A673 (cell line): ENCODE data around the gene NRXN3. TPM values are rescaled to one million over a fixed set of nuclear protein-coding genes. Genes with fewer than 3 reads are reported as not detected.

ENCODE experiments used
- BruUV-seq: library from RNA; stranded (reverse); fragments of 400-500 nt; replicated peaks from 2 replicates; lab custom pipeline; 2021; lab: Mats Ljungman, UMichigan
- CTCF ChIA-PET: fragments of 300-600 bp; sonication (Branson Sonifier 250); formaldehyde crosslinking; loops from one replicate; lab custom pipeline; 2022; ENCODE audit warnings: antibody characterized with exemption; lab: Charles Lee
- POLR2A ChIA-PET: fragments of 300-600 bp; sonication (Branson Sonifier 250); formaldehyde crosslinking; loops from one replicate; lab custom pipeline; 2022; ENCODE audit warnings: antibody characterized with exemption; ENCODE audit not compliant: low non-redundant PET; lab: Charles Lee
- DNase-seq: peaks from one replicate; pipeline ENCODE4 v3.0.0-alpha.2; 2015; ENCODE audit warnings: low spot score
- H3K27ac ChIP-seq: fragments of 200-600 bp; sonication (generic); 2 replicates; pipeline ENCODE4 v1.5.1; 2016; ENCODE audit warnings: mixed run types, low read depth, mild to moderate bottlenecking, mixed read lengths, antibody characterized with exemption, low read length; ENCODE audit not compliant: poor library complexity, severe bottlenecking
- H3K27me3 ChIP-seq: fragments of 200-600 bp; sonication (generic); replicated peaks from 2 replicates; pipeline ENCODE4 v1.6.1; 2017; ENCODE audit warnings: mixed run types, low read depth, mild to moderate bottlenecking, mixed read lengths, antibody characterized with exemption, low read length; ENCODE audit not compliant: insufficient read depth, poor library complexity
- H3K36me3 ChIP-seq: fragments of 200-600 bp; sonication (generic); 2 replicates; pipeline ENCODE4 v1.6.1; 2016; ENCODE audit warnings: mixed run types, mild to moderate bottlenecking, mixed read lengths, antibody characterized with exemption, low read length; ENCODE audit not compliant: insufficient read depth, poor library complexity, severe bottlenecking
- H3K4me1 ChIP-seq: fragments of 200-600 bp; sonication (generic); 2 replicates; pipeline ENCODE4 v1.6.1; 2017; ENCODE audit warnings: mixed run types, mild to moderate bottlenecking, mixed read lengths, antibody characterized with exemption, low read length; ENCODE audit not compliant: insufficient read depth, poor library complexity, severe bottlenecking
- H3K4me3 ChIP-seq: fragments of 200-600 bp; sonication (generic); 2 replicates; pipeline ENCODE4 v1.5.1; 2016; ENCODE audit warnings: low read depth, mixed run types, mild to moderate bottlenecking, mixed read lengths, low read length; ENCODE audit not compliant: poor library complexity, severe bottlenecking
- H3K9me3 ChIP-seq: fragments of 200-600 bp; sonication (generic); 2 replicates; pipeline ENCODE4 v1.6.1; 2016; ENCODE audit warnings: mixed run types, low read depth, mild to moderate bottlenecking, mixed read lengths, antibody characterized with exemption, low read length; ENCODE audit not compliant: poor library complexity, severe bottlenecking
- EZH2 ChIP-seq: fragments of 200-600 bp; sonication (generic); IDR thresholded peaks from 2 replicates; pipeline ENCODE4 v1.6.1; 2017; ENCODE audit warnings: borderline replicate concordance, low read depth, mild to moderate bottlenecking, mixed read lengths, antibody characterized with exemption, low read length; ENCODE audit not compliant: poor library complexity, severe bottlenecking
- intact Hi-C: fragments of 100-400 bp; cut with micrococcal nuclease; formaldehyde crosslinking; loops from one replicate; pipeline ENCODE4 v1.10.0; 2022; ENCODE audit not compliant: unreplicated experiment
- total RNA-seq: library from RNA; stranded (reverse); gene quantifications from 2 replicates; pipeline ENCODE4 v1.2.3, GENCODE V29; 2021
- TF ChIP-seq, protein P1 (sequence below): fragments of 300-800, 200-600 bp; sonication (generic); conservative IDR thresholded peaks from 2 replicates; pipeline ENCODE4 v1.5.1; 2017; ENCODE audit warnings: low read depth, mild to moderate bottlenecking, antibody characterized with exemption, low read length, moderate library complexity, mixed read lengths

NRXN3 gene
- total RNA-seq, 1 experiment from 2014 or later: 0.21 TPM

DNA sequence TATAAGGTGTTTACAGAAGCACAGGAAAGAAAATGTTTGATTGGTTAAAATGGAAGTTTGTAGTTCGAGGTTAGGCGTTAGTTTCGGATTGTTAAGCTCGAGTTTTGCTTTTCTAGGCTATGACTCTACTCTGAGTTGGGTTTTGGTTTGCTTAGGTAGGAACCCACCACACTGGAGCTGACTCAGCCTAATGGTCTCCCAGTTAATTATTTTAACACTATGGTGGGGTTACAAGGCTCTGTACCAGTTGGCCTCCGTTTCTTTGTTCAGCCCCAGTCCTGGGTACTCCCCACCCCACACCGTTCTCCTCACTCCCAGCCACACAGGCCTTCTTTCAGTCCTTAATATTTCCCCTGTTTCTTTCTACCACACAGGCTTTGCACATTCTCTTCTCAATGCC lies 583.9 kb downstream of the NRXN3 start:
- ChIA-PET POLR2A (no interaction called here), CTCF (no interaction called here)
- Histone ChIP-seq H3K27me3 (no peaks in the 10 kb centered on the region), H3K27ac (no peak overlapping the region), H3K4me1 (no peaks in the 10 kb centered on the region), H3K9me3 (no peaks in the 10 kb centered on the region), H3K4me3 (no peak overlapping the region), H3K36me3 (no peaks in the 10 kb centered on the region)
- intact Hi-C loops: no loop called here
- no peak for DNase-seq
- BruUV-seq: no TSS peak
- TF ChIP-seq, protein P1, sequence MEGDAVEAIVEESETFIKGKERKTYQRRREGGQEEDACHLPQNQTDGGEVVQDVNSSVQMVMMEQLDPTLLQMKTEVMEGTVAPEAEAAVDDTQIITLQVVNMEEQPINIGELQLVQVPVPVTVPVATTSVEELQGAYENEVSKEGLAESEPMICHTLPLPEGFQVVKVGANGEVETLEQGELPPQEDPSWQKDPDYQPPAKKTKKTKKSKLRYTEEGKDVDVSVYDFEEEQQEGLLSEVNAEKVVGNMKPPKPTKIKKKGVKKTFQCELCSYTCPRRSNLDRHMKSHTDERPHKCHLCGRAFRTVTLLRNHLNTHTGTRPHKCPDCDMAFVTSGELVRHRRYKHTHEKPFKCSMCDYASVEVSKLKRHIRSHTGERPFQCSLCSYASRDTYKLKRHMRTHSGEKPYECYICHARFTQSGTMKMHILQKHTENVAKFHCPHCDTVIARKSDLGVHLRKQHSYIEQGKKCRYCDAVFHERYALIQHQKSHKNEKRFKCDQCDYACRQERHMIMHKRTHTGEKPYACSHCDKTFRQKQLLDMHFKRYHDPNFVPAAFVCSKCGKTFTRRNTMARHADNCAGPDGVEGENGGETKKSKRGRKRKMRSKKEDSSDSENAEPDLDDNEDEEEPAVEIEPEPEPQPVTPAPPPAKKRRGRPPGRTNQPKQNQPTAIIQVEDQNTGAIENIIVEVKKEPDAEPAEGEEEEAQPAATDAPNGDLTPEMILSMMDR: no peak
- no peak for TF ChIP-seq EZH2

DNA sequence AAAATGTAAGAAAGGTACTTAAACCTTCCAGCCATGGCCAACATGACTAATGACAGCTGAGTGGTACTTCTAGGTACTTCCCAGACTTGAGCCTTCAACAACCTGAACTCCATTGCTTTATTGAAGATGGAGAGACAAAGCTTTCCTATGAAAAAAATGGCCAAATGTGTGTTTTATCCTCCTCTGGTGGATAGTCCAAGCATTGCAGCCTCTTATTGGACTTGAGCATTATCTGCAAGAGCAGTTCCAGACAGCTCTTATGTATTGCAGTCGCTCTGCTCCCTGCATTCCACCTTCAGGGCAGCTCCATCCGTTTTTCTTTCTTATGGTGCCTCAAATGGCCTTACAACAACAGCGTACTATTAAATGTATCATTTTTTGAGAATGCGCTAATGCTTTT lies 588.2 kb downstream of the NRXN3 start:
- POLR2A ChIA-PET: no interaction called here
- no TSS peak for BruUV-seq
- H3K9me3 ChIP-seq: no peaks in the 10 kb centered on the region

DNA sequence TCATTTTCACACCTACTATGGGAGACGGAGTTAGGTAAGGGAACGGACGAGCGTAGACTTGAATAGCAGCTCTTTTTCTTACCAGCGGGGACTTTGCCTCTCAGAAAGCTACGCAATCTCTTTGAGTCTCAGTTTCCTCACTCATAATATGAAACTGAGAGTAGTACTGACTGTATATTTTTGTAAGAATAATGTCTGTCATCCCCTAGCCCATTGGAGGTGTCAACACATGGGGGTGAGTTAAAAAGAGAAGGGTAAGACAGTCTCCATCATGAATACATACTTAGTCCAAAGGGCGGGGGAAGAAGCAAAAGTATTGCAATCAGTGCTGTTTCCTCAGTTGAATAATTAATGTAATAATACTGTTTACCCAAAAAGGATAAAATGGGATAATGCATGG lies 592.2 kb downstream of the NRXN3 start:
- BruUV-seq: no TSS peak
- no peaks in the 10 kb centered on the region for H3K27me3 ChIP-seq
- no peaks in the 10 kb centered on the region for H3K9me3 ChIP-seq
- ChIA-PET CTCF (no interaction called here), POLR2A (no interaction called here)
- intact Hi-C loops: no loop called here
- TF ChIP-seq, protein P1: no peak
- no peak for TF ChIP-seq EZH2
- H3K4me3 ChIP-seq: no peak overlapping the region
- DNase-seq: no peak
- no peaks in the 10 kb centered on the region for H3K36me3 ChIP-seq
- H3K27ac ChIP-seq: no peak overlapping the region
- H3K4me1 ChIP-seq: no peaks in the 10 kb centered on the region

More for the DNA sequence above, 588.2 kb downstream of the NRXN3 start:
- intact Hi-C loops: no loop called here
- DNase-seq: peak; percentile 56
- Histone ChIP-seq H3K27me3 (no peaks in the 10 kb centered on the region), H3K4me1 (no peaks in the 10 kb centered on the region), H3K4me3 (no peak overlapping the region), H3K27ac (no peak overlapping the region), H3K36me3 (no peaks in the 10 kb centered on the region)
- CTCF ChIA-PET: no interaction called here
- TF ChIP-seq EZH2: no peak
- TF ChIP-seq, protein P1: peak; percentile 54
